Stimulated activated memory B cell treated with anti-CD40 and anti-IgM and Interleukin-4, amounts not matched to agents 10 μg/mL and 1 μg/mL and 100 μg/mL, for 72 hours (primary cell): ENCODE data around the gene LTBP2.

Source experiments
- ATAC-seq: fragments of 150-1000 bp; cut with Tn5 transposase; 2 replicates; pipeline ENCODE4 v1.10.0; 2021
- H3K27ac Mint-ChIP-seq: one replicate; pipeline ENCODE4 v1.8.0; 2022; ENCODE audit warnings: mild to moderate bottlenecking, mixed read lengths
- H3K27me3 Mint-ChIP-seq: one replicate; pipeline ENCODE4 v1.8.0; 2022; ENCODE audit warnings: mixed read lengths
- H3K36me3 Mint-ChIP-seq: one replicate; pipeline ENCODE4 v1.8.0; 2022; ENCODE audit warnings: mixed read lengths
- H3K4me1 Mint-ChIP-seq: one replicate; pipeline ENCODE4 v1.8.0; 2022; ENCODE audit warnings: mixed read lengths
- H3K4me3 Mint-ChIP-seq: one replicate; pipeline ENCODE4 v1.8.0; 2022; ENCODE audit warnings: mild to moderate bottlenecking, moderate library complexity, mixed read lengths
- H3K9me3 Mint-ChIP-seq: one replicate; pipeline ENCODE4 v1.8.0; 2022; ENCODE audit warnings: mixed read lengths

Gene LTBP2

DNA sequence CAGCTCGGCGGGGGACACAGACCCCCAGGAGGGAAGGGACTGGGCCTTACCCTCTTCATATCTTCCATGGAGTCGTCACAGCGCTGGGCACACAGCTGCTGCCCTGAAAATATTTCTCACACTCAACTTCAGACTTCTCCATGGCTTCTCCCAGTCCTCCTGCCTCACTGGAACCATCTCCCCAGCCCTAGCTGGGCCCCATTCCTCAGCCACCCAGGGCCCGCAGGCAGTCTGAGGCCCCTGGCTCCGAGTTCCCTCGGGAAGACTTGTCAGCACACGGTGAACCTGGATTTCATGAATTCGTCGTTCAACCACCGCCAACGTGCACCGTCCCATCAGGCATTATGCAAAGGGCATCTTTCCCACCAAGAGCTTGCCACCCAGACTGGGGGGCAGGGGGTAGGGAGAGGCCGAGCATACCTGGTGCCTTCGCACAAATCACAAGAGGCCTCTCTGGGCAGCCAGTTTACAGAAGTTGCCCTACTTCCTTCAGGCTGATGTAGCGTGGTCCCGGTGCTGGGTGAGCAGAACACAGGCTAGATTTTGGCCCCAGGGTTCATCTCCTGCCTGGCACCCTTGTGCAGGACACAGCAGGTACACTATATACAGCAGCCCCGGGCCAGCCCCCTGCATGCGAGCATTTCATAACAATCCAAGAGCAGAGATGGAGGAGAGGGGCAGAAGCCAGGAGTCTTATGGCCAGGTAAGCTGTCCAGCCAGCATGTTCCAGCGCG is 44.2 kb downstream of the LTBP2 start:
- no peaks in the 10 kb centered on the region for H3K9me3 Mint-ChIP-seq
- peaks cover 52% of the 10 kb centered on the region for H3K27me3 Mint-ChIP-seq
- ATAC-seq: no peak
- peaks cover 7% of the 10 kb centered on the region for H3K4me1 Mint-ChIP-seq
- no peak overlapping the region for H3K4me3 Mint-ChIP-seq
- H3K36me3 Mint-ChIP-seq: no peaks in the 10 kb centered on the region
- H3K27ac Mint-ChIP-seq: no peak overlapping the region

DNA sequence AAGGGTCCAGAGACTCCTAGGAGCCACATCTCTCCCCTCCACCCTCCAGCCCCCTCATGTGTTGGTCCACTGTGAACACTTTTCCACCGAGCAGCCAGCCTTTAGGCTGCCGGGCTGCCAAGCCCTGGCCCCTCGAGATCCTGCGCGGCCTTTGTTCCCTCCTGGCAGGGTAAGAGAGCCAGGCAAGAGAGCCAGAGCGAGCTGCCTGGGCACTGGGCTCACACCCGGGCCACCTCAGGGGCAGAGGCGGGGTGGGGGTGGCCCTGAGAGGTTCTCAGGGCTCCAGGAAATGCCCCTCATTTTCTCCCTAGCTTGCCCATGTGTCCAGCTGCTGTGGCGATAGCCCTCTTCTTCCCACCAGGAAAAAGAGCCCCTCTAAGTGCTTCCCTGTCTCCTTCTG is 44.8 kb downstream of the LTBP2 start:
- ATAC-seq: no peak
- H3K4me3 Mint-ChIP-seq: no peak overlapping the region
- H3K4me1 Mint-ChIP-seq: peaks cover 5% of the 10 kb centered on the region
- H3K27ac Mint-ChIP-seq: no peak overlapping the region
- H3K36me3 Mint-ChIP-seq: no peaks in the 10 kb centered on the region
- peaks cover 46% of the 10 kb centered on the region for H3K27me3 Mint-ChIP-seq
- no peaks in the 10 kb centered on the region for H3K9me3 Mint-ChIP-seq

DNA sequence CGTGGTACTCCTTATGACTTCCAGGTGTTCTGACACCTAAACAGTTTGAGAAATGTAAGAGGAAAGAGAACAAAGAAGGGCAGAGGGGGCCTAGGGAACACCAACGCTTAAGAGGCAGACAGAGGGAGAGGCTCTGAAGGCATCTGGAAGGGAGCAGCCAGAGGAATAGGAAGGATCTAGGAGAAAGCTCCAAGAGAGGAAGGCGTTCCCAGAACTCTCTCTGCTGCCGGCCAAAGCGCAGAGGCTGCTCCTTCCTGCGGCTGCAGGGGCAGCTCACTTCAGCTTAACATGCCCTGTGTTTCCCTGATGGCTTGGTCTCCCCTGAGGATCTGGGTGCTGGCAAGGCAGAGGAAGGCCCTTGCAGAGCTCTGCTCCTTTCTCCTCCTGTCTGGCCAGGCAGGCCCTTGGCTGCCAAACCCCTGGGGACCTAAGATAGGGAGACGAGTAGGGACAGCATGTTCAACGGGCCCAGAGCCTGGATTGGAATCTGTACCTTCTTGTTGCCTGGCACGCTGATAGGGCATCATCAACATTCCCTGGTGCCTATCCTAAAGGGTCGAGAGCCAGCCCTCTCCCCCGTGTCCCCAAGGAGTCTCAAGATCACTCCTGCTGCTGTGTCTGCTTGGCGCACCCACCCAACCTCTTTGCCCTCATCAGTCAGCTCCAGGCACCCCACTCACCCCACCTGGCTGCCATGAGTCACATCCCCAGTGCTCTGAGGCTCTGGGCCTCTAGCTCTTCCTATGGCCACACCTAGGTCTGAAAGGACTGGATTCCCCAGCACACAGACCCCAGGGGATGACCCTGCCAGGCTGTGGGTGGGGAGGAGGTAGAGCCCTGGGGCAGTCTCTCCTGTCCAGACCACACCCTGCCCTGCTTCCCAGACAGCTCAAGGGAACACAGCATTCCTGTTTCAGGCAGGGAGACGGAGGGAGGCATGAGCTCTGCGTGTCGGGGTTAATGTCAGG is 45.6 kb downstream of the LTBP2 start:
- Mint-ChIP-seq H3K4me3 (no peak overlapping the region), H3K4me1 (no peaks in the 10 kb centered on the region), H3K27ac (no peak overlapping the region), H3K36me3 (no peaks in the 10 kb centered on the region), H3K27me3 (peaks cover 40% of the 10 kb centered on the region), H3K9me3 (no peaks in the 10 kb centered on the region)
- ATAC-seq: peak; percentile 21

DNA sequence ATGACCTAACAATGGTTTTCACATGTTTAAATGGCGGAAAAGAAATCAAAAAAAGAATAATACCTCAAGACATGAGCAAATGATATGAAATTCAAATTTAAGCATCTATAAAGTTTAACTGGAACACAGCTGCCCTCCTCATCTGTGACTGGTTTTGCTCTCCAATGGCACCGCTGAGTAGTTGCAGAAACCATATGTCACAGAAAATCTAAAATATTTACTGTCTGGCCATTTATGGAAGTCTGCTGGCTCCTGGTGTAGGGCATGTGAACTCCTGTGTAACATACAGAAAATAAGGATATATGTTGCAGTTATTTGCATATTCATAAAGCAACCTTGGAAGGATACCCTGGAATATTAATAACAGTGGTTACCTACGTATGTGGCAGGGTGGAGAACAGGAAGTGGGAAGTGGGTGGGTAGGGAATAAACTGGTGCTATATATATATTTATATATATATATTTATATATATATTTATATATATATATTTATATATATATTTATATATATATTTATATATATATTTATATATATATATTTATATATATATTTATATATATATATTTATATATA is 48.4 kb downstream of the LTBP2 start:
- ATAC-seq: no peak
- peaks cover 40% of the 10 kb centered on the region for H3K27me3 Mint-ChIP-seq
- no peaks in the 10 kb centered on the region for H3K36me3 Mint-ChIP-seq
- H3K4me3 Mint-ChIP-seq: no peak overlapping the region
- H3K4me1 Mint-ChIP-seq: no peaks in the 10 kb centered on the region
- H3K27ac Mint-ChIP-seq: no peak overlapping the region
- no peaks in the 10 kb centered on the region for H3K9me3 Mint-ChIP-seq

DNA sequence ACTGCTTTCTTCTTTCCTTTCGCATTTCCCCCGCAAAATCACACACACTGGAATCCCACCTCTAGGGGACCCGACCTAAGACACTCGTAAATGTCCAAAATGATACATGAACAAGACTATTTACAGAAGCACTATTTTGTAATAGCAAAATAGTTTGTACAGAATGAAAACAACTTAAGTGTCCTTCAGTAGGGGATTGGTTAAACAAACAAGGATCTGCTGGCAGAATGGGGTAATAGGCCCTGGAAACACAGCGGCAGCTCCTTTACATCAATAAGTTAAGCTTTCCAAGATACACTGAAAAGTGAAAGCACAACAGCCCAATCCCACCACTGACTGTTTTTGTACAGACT is 48.8 kb downstream of the LTBP2 start:
- Mint-ChIP-seq H3K4me1 (no peaks in the 10 kb centered on the region), H3K27me3 (peaks cover 36% of the 10 kb centered on the region), H3K36me3 (no peaks in the 10 kb centered on the region), H3K27ac (no peak overlapping the region), H3K4me3 (no peak overlapping the region), H3K9me3 (no peaks in the 10 kb centered on the region)
- no peak for ATAC-seq

DNA sequence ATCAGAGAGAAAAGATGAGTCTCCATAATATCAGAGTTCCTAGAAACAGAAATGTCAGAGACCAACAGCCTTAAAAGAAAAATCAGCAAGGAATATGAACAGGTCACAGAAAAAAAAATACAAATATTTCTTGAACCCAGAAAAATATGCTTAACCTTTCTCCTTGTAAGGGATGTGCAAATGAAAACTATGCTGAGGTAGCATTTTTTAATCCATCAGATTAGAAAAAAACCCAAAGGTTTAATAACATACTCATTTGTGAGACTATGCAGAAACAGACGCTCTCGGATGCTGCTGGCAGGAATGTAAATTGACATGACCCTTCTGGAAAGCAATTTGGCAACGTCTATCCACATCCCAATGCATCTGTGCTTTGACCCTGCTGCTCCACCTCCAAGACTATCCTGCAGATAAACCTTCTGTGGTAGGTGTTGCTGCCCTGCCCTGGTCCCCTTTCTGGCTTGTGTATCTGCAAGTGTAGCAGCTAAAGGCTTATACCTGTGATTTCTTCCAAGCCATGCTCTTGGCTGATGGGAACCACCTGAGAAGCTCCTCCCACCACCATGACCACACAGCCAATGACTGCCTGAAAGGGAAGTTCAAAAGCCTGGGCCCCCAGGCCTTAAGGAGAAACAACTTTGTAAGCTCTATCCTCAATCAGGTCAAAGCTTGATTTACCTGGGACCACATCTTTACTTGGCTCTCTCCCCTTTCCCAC is 49.4 kb downstream of the LTBP2 start:
- no peak overlapping the region for H3K27ac Mint-ChIP-seq
- ATAC-seq: no peak
- H3K9me3 Mint-ChIP-seq: no peaks in the 10 kb centered on the region
- H3K4me1 Mint-ChIP-seq: no peaks in the 10 kb centered on the region
- peaks cover 31% of the 10 kb centered on the region for H3K27me3 Mint-ChIP-seq
- no peak overlapping the region for H3K4me3 Mint-ChIP-seq
- H3K36me3 Mint-ChIP-seq: no peaks in the 10 kb centered on the region

DNA sequence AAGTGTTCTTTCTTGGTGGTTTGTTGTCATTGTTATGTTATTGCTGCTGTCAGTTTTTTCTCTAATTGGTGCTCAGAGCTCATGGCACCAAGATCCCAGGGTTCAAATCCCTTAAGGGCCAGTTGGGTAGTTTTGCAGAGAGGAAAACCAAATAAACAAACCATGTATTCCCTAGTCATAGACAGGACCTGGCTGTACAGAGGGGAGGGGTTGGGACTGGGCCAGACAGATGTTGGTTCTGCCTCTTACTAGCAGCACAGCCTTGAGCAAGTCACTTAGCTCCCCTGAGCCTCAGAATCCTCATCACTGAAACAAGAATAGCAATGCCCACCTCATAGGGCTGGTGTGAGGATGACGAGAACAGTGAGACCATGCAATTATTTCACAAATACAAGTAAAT is 53.4 kb downstream of the LTBP2 start:
- Mint-ChIP-seq H3K4me3 (no peak overlapping the region), H3K4me1 (no peaks in the 10 kb centered on the region), H3K36me3 (no peaks in the 10 kb centered on the region), H3K27me3 (peaks cover under 1% of the 10 kb centered on the region), H3K9me3 (no peaks in the 10 kb centered on the region), H3K27ac (no peak overlapping the region)
- ATAC-seq: no peak

DNA sequence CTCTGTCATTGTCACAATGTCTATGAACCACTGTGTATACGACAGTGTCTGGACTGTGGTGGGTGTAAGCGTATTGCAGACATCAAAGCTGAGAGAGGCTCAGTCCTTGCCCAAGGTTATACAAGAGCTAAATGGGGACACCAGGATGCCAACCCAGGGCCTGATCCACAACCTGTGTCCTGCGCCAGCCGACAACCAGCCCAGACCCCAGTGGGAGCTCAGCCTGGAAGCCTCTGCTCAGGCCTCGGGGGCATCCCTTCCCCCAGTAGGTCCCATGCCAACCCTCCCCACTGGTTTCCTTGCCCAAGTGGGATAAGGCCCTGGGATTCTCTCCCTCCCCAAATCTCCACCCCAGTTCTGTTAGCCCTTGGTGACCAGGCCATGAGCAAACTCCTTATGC is 54.3 kb downstream of the LTBP2 start:
- no peak for ATAC-seq
- Mint-ChIP-seq H3K27me3 (peaks cover 9% of the 10 kb centered on the region), H3K36me3 (no peaks in the 10 kb centered on the region), H3K9me3 (no peaks in the 10 kb centered on the region), H3K4me1 (no peaks in the 10 kb centered on the region), H3K4me3 (no peak overlapping the region), H3K27ac (no peak overlapping the region)

DNA sequence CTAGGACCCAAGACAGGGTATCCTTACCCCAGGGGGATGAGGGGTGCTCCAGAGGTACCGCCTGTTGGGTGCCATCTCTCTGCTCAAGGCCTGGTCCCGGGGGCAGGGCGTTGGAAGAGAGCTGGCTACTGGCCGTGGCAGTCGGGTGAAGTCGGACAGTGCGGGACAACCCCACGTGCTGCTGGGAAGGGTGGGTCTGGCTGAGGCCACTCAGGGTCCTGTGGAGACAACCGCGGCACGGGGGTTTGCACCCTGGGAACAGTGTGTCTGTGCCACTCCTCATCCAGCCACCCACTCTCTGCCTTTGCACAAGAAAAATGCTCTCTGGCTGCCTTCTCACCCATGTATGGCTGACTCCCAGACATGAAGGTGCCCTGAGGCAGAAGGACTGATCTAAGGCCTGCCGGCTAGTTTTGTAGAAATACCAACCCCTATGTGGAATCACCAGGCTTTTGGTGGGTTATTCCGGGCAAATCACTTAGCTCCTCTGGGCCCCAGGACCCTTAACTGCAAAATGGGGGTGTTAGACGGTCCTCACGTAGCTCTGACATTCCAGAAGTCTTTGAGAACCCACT is 56.5 kb downstream of the LTBP2 start:
- Mint-ChIP-seq H3K27ac (no peak overlapping the region), H3K36me3 (no peaks in the 10 kb centered on the region), H3K9me3 (no peaks in the 10 kb centered on the region), H3K4me1 (no peaks in the 10 kb centered on the region), H3K27me3 (peaks cover 24% of the 10 kb centered on the region), H3K4me3 (no peak overlapping the region)
- ATAC-seq: peak; percentile 4

DNA sequence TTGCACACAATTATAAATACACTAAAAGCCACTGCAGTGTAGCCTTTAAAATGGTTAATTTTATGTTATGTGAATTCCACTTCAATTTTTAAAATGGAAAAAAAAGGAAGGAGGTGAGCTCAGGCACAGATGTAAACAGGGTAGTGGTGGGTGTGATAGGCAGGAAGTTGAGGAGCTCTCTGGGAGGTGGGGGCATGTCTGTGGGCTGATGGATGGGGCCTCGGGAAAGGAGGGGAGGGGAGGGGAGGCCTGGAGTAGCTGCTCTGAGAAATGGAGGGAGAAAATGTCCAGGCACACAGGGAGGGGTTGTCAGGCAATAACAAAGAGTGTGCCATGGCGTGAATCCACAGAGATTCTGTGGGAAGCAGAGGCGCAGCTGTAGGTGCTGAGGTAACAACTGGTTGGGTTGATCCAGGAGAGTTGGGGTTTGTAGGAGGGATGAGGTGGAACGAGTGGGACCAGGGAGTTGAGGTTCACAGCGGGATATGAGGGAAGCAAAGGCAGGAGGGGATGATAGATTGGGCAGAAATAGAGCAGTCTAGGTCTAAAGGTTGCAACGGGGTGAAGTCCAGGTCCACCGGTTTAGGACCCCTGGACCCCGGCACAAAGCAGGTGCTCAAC is 57.2 kb downstream of the LTBP2 start:
- Mint-ChIP-seq H3K9me3 (no peaks in the 10 kb centered on the region), H3K4me3 (no peak overlapping the region)
- no peak for ATAC-seq

DNA sequence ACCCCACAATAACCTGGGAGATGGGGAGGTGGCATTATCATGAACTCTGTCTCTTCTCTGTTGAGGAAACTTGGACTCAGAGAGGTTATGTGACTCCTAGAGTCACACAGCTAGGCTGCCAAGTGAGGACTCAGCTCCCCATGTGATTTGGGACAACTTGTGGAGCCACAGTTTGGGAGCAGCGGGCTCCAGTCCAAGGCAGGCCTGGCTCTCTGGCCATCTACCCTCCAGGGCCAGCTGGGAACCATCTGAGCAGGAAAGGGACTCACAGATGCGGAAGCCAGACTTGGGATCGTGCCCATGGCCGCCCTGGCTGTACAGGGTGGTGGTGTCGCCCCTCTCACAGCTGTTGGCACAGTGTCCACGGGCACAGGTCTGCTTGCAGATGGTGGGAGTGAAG is 59.4 kb downstream of the LTBP2 start:
- Mint-ChIP-seq H3K27me3 (peaks cover 25% of the 10 kb centered on the region), H3K4me3 (no peak overlapping the region), H3K4me1 (no peaks in the 10 kb centered on the region), H3K36me3 (no peaks in the 10 kb centered on the region), H3K27ac (no peak overlapping the region), H3K9me3 (no peaks in the 10 kb centered on the region)
- no peak for ATAC-seq

More for the DNA sequence above, 57.2 kb downstream of the LTBP2 start:
- peaks cover 25% of the 10 kb centered on the region for H3K27me3 Mint-ChIP-seq
- H3K27ac Mint-ChIP-seq: no peak overlapping the region
- H3K36me3 Mint-ChIP-seq: no peaks in the 10 kb centered on the region
- no peaks in the 10 kb centered on the region for H3K4me1 Mint-ChIP-seq

DNA sequence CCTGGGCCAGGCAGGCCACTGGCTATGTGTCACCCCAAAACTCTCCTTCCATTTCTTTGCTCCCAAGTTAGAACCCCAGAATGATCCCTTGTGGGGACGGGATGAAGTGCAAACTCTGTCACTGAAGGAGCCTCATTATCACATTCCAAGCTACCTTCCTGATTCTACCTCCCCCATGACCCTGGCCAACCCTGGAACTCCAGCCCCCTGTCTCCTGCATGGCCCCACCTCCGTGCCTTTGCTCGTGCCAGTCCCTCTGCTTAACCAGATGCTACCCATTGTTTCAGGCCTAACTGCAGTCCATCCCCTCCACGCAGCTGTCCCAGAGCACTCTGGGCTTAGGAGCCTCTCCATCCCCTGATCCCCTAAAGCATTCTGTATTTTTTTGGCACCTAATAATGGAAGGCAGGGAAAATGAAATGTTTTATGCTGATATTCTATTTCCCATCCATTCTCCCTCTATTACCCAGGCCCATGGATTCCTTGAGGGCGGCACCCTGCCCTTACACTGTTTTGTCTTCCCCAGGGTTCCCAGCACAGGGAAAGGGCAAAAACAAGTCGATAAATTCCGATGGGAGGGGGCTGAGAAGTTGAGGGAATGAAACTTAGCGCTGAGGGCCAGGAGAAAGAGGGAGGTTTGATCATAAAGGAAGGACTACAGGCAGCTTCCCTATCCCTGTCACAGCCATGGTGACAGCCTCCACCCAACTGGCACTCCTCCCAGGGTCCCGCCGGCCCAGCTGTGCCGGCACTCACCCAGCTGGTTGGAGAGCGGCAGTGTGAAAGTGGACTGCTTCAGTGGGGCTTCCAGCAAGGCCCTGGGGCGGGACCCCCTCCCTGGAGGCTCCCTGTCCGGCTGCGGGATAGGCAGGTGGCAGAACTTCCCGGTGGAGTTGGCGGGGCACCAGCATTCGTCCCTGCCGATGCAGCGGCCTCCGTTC is 60.3 kb downstream of the LTBP2 start:
- H3K27me3 Mint-ChIP-seq: peaks cover 25% of the 10 kb centered on the region
- H3K27ac Mint-ChIP-seq: no peak overlapping the region
- no peak for ATAC-seq
- no peaks in the 10 kb centered on the region for H3K4me1 Mint-ChIP-seq
- H3K9me3 Mint-ChIP-seq: no peaks in the 10 kb centered on the region
- H3K36me3 Mint-ChIP-seq: no peaks in the 10 kb centered on the region
- H3K4me3 Mint-ChIP-seq: no peak overlapping the region

DNA sequence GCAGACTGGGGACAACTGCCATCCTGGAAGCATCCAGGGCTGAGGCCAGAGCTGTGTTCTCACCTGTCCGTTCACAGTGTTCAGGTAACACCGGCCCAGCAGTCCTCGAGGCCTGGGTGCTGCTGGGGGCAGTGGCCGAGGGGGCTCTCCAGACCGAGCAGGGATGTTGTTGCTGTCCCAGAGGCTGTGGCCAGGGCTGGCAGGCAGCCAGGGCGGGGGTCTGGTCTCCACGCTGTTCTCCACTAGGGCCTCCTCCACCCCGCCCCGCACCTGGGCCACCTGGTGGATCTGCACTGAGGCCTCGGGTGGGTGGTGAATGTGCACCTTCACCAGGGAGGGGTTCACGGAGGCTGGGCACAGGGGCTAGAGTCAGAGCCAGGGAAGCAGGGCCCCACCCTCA is 61.0 kb downstream of the LTBP2 start:
- Mint-ChIP-seq H3K27ac (no peak overlapping the region), H3K27me3 (peaks cover 25% of the 10 kb centered on the region), H3K4me3 (no peak overlapping the region), H3K36me3 (no peaks in the 10 kb centered on the region), H3K4me1 (no peaks in the 10 kb centered on the region), H3K9me3 (no peaks in the 10 kb centered on the region)
- ATAC-seq: no peak

DNA sequence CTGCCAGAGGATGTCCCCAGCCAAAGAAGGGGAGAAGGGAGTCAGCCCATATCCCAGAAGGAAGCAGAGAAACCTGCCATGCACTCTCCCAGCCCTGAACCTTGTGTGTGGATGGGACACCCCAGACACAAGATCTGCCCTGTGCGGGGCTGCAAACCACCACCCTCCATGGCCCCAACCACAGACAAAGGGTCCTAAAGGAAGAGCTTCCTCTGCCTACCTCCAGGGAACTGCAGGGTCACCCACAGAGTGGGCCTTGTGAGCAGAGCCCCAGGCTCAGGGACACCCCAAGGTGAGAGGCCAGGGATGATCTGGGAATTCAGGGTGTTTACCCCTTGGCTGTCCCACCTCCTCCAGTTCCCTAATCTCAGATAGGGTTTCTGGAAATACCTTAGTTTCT is 62.0 kb downstream of the LTBP2 start:
- H3K4me1 Mint-ChIP-seq: no peaks in the 10 kb centered on the region
- H3K4me3 Mint-ChIP-seq: no peak overlapping the region
- peaks cover 25% of the 10 kb centered on the region for H3K27me3 Mint-ChIP-seq
- no peaks in the 10 kb centered on the region for H3K36me3 Mint-ChIP-seq
- no peak for ATAC-seq
- H3K9me3 Mint-ChIP-seq: no peaks in the 10 kb centered on the region
- no peak overlapping the region for H3K27ac Mint-ChIP-seq
